IMR-90 (cell line): ENCODE results near the gene SASH1. TPM values are rescaled to one million over a fixed set of nuclear protein-coding genes. Genes with fewer than 3 reads are reported as not detected.

ENCODE experiments used
- ATAC-seq: fragments of 200-7000 bp; cut with Tn5 transposase; 2 replicates; pipeline ENCODE4 v1.9.1; 2020; ENCODE audit warnings: low read depth, mild to moderate bottlenecking, moderate library complexity
- BruUV-seq: library from RNA; stranded (reverse); fragments of 400-500 nt; replicated peaks from 2 replicates; lab custom pipeline; 2021; lab: Mats Ljungman, UMichigan
- CTCF ChIA-PET: fragments of 300-600 bp; formaldehyde crosslinking; extraction: SDS; loops from one replicate; lab custom pipeline; 2021; ENCODE audit warnings: antibody characterized with exemption; lab: Yijun Ruan, JAX
- POLR2A ChIA-PET: fragments of 300-600 bp; sonication (Branson Sonifier 250); formaldehyde crosslinking; loops from one replicate; lab custom pipeline; 2022; ENCODE audit warnings: antibody characterized with exemption; ENCODE audit not compliant: unreplicated experiment; lab: Charles Lee
- DNase-seq: peaks from one replicate; pipeline ENCODE4 v3.0.0; 2013
- H2AFZ ChIP-seq: replicated peaks from 2 replicates; pipeline ENCODE3; 2013; ENCODE audit warnings: low read length, mild to moderate bottlenecking; ENCODE audit not compliant: poor library complexity
- H2AK5ac ChIP-seq: 2 replicates; pipeline ENCODE4 v1.6.1; 2013; ENCODE audit warnings: low read depth, low read length, inconsistent platforms
- H2AK9ac ChIP-seq: replicated peaks from 2 replicates; pipeline ENCODE3; 2013; ENCODE audit warnings: mild to moderate bottlenecking, low read depth, low read length, moderate library complexity; ENCODE audit not compliant: poor library complexity
- H2BK120ac ChIP-seq: 2 replicates; pipeline ENCODE4 v1.6.1; 2013; ENCODE audit warnings: low read depth, low read length, inconsistent platforms
- H2BK15ac ChIP-seq: 3 replicates; pipeline ENCODE4 v1.6.1; 2013; ENCODE audit warnings: low read depth, low read length, inconsistent platforms
- H2BK20ac ChIP-seq: 2 replicates; pipeline ENCODE4 v1.6.1; 2013; ENCODE audit warnings: low read depth, mild to moderate bottlenecking, inconsistent platforms, low read length, moderate library complexity
- H2BK5ac ChIP-seq: 2 replicates; pipeline ENCODE4 v1.6.1; 2013; ENCODE audit warnings: mild to moderate bottlenecking, low read depth, low read length, inconsistent platforms; ENCODE audit not compliant: poor library complexity, severe bottlenecking
- H3K14ac ChIP-seq: replicated peaks from 2 replicates; pipeline ENCODE4 v1.6.1; 2013; ENCODE audit warnings: low read depth, low read length, inconsistent platforms
- H3K18ac ChIP-seq: 2 replicates; pipeline ENCODE4 v1.6.1; 2013; ENCODE audit warnings: low read depth, low read length, control low read depth
- H3K23ac ChIP-seq: 2 replicates; pipeline ENCODE4 v1.6.1; 2013; ENCODE audit warnings: low read depth, low read length, inconsistent platforms
- H3K27ac ChIP-seq: 2 replicates; pipeline ENCODE4 v1.5.1; 2013; ENCODE audit warnings: mild to moderate bottlenecking, control low read depth, low read length; ENCODE audit not compliant: insufficient read depth
- H3K27me3 ChIP-seq: 2 replicates; pipeline ENCODE4 v1.6.1; 2013; ENCODE audit warnings: low read length; ENCODE audit not compliant: control insufficient read depth, insufficient read depth
- H3K36me3 ChIP-seq: 2 replicates; pipeline ENCODE4 v1.6.1; 2013; ENCODE audit warnings: low read length, mixed read lengths; ENCODE audit not compliant: control insufficient read depth, insufficient read depth
- H3K4ac ChIP-seq: 2 replicates; pipeline ENCODE4 v1.6.1; 2013; ENCODE audit warnings: low read depth, low read length, inconsistent platforms
- H3K4me1 ChIP-seq: 2 replicates; pipeline ENCODE4 v1.6.1; 2013; ENCODE audit warnings: low read length, mixed read lengths; ENCODE audit not compliant: control insufficient read depth, insufficient read depth
- H3K4me2 ChIP-seq: 2 replicates; pipeline ENCODE4 v1.6.1; 2013; ENCODE audit warnings: low read depth, mild to moderate bottlenecking, control low read depth, low read length, moderate library complexity
- H3K4me3 ChIP-seq: 2 replicates; pipeline ENCODE4 v1.5.1; 2013; ENCODE audit warnings: low read depth, mild to moderate bottlenecking, control low read depth, low read length, moderate library complexity; ENCODE audit not compliant: insufficient read depth
- H3K56ac ChIP-seq: 2 replicates; pipeline ENCODE4 v1.6.1; 2013; ENCODE audit warnings: low read length, inconsistent platforms; ENCODE audit not compliant: insufficient read depth; ENCODE audit errors: extremely low read depth
- H3K79me1 ChIP-seq, 2 experiments: 2 replicates each; pipeline ENCODE4 v1.6.1; 2013; ENCODE audit warnings: low read length in 2 of 2, inconsistent platforms in 1 of 2, low read depth in 1 of 2
- H3K9ac ChIP-seq: 2 replicates; pipeline ENCODE4 v1.6.1; 2013; ENCODE audit warnings: low read depth, low read length, control low read depth
- H3K9me1 ChIP-seq: 2 replicates; pipeline ENCODE4 v1.6.1; 2013; ENCODE audit warnings: low read length, inconsistent platforms; ENCODE audit not compliant: insufficient read depth
- H3K9me3 ChIP-seq: 2 replicates; pipeline ENCODE4 v1.6.1; 2013; ENCODE audit warnings: low read length; ENCODE audit not compliant: control insufficient read depth, insufficient read depth
- H4K20me1 ChIP-seq: 2 replicates; pipeline ENCODE4 v1.6.1; 2013; ENCODE audit warnings: low read length, inconsistent platforms; ENCODE audit not compliant: insufficient read depth
- H4K5ac ChIP-seq: 2 replicates; pipeline ENCODE4 v1.6.1; 2013; ENCODE audit warnings: mild to moderate bottlenecking, low read depth, low read length, control low read depth
- H4K8ac ChIP-seq, 2 experiments: 2 replicates each; pipeline ENCODE4 v1.6.1; 2013; ENCODE audit warnings: low read depth in 2 of 2, low read length in 2 of 2, control low read depth in 1 of 2, inconsistent platforms in 1 of 2
- H4K91ac ChIP-seq: 2 replicates; pipeline ENCODE4 v1.6.1; 2013; ENCODE audit warnings: low read depth, low read length, inconsistent platforms; ENCODE audit not compliant: insufficient read depth
- CEBPB ChIP-seq: IDR thresholded peaks from 2 replicates; pipeline ENCODE4 v1.6.1; 2012; ENCODE audit warnings: low read depth, low read length, improper control_type of control experiment
- CHD1 ChIP-seq: IDR thresholded peaks from 2 replicates; pipeline ENCODE4 v1.6.1; 2012; ENCODE audit warnings: low read depth, low read length, improper control_type of control experiment
- MAFK ChIP-seq: IDR thresholded peaks from 2 replicates; pipeline ENCODE4 v1.6.1; 2012; ENCODE audit warnings: low read depth, low read length, improper control_type of control experiment
- MAZ ChIP-seq: IDR thresholded peaks from 2 replicates; pipeline ENCODE4 v1.6.1; 2012; ENCODE audit warnings: low read depth, mild to moderate bottlenecking, low read length, improper control_type of control experiment, moderate library complexity, borderline replicate concordance
- RAD21 ChIP-seq: IDR thresholded peaks from 2 replicates; pipeline ENCODE4 v1.6.1; 2012; ENCODE audit warnings: low read length, improper control_type of control experiment
- RCOR1 ChIP-seq: IDR thresholded peaks from 2 replicates; pipeline ENCODE4 v1.6.1; 2012; ENCODE audit warnings: mild to moderate bottlenecking, low read length, improper control_type of control experiment; ENCODE audit not compliant: insufficient replicate concordance
- SMC3 ChIP-seq: fragments of 150-350 bp; IDR thresholded peaks from 2 replicates; pipeline ENCODE4 v1.6.1; 2016; ENCODE audit warnings: low read depth, mild to moderate bottlenecking, antibody characterized with exemption, low read length, moderate library complexity
- WGBS, 2 experiments: methylation state at CpG; one replicate each; pipeline versions ENCODE4 v1.1.5 to v1.1.7; 2013; ENCODE audit warnings: missing lambda C conversion rate in 2 of 2; ENCODE audit not compliant: insufficient read length in 1 of 2; ENCODE audit errors: extremely low coverage in 2 of 2; 5-methylcytosine and 5-hydroxymethylcytosine counted together
- dilution Hi-C: fragments of 300-500 bp; cut with HindIII; formaldehyde crosslinking; loops from one replicate; pipeline ENCODE4 v1.14.3; 2018; ENCODE audit warnings: low sequenced_read_pairs; ENCODE audit not compliant: unreplicated experiment
- in situ Hi-C: fragments of 300-500 bp; cut with MboI; formaldehyde crosslinking; loops from 3 replicates; pipeline ENCODE4 v1.14.3; 2019; ENCODE audit warnings: low sequenced_read_pairs, inconsistent platforms, mixed read lengths
- intact Hi-C: fragments of 100-400 bp; cut with micrococcal nuclease; formaldehyde crosslinking; loops from 2 replicates; pipeline ENCODE4 v1.10.0; 2022
- polyA plus RNA-seq, 3 experiments: library from polyadenylated mRNA; depleted of rRNA; stranded (reverse); fragments of >200 nt; gene quantifications; 2 replicates each; pipeline ENCODE4 v1.2.3, GENCODE V29; 2012; ENCODE audit warnings: low replicate concordance in 1 of 3
- total RNA-seq: library from RNA; depleted of rRNA; stranded (reverse); fragments of >200 nt; gene quantifications from 2 replicates; pipeline ENCODE4 v1.2.3, GENCODE V29; 2012

SASH1 gene
- total and polyA plus RNA-seq, 2 of the 4 experiments (the other 2 are of a cell fraction): 11.6 to 16.5 TPM

DNA sequence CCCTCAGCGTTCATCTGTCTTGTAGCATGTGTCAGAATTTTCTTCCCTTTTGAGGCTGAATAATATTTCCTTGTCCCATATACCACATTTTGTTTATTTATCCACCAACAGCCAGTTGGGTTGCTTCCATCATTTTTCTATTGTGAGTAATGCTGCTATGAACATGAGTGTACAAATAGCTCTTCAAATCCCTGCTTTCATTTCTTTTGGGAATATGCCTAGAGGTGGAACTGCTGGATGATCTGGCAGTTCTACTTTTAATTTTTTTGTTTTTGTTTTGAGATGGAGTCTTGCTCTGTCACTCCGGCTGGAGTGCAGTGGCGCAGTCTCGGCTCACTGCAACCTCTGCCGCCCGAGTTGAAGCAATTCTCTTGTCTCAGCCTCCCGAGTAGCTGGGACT is 64.7 kb downstream of the SASH1 start (continued):
- TF ChIP-seq CEBPB (no peak), MAZ (no peak), CHD1 (no peak), RCOR1 (no peak), RAD21 (no peak)

DNA sequence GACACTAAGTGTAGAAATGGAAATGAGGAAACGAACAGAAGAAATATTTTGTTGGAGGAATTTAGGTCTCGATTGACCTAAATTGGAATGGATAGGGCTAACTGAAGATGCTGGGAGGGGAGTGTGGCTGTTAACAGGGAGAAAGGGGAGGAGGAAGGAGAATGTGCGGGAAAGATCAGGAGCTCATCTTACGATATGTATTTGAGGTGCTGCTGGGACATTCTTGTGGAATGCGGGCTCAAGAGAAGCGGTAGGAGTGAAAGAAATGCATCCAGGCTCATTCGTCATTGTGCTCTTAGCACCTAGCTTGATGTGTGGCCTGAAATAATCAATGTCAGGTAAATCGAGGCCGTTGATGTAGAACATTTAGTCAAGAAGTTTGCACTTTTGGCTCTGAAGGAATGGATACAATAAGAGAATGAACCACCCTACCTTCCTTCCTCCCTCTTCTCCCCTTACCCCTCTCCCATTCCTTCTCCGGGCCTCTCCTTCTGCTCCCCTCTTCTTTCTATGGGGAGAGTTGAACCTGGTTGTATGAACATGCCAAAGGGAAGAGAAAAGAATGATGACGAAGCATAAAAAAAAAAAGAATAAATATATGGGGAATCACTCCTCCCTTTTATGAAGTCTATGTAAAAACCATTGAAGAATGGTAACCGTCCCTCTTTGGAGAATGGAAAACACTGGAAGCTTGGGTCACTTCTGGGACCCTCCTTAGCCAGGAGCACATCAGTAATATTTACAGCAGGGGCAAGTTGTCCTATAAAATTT is 70.9 kb downstream of the SASH1 start:
- CTCF ChIA-PET: interaction anchor here (0.6 kb wide), 1 partner anchor 50 kb away, joined by 3 read pairs; no protein-coding TSS in a partner anchor
- 0 out of 2 replicates have a peak overlapping the region, but pooled peaks have one; percentile 2 for H3K14ac ChIP-seq

More for the DNA sequence above, 70.9 kb downstream of the SASH1 start:
- Histone ChIP-seq H2BK20ac (no peak overlapping the region), H3K18ac (no peak overlapping the region), H4K5ac (no peak overlapping the region; the same call in 1 of the 2 replicates), H3K9me3 (no peaks in the 10 kb centered on the region), H2BK15ac (no peak overlapping the region), H3K9me1 (peaks cover 11% of the 10 kb centered on the region; the same call in 1 of the 2 replicates), H3K4me2 (no peak overlapping the region), H3K4ac (no peak overlapping the region), H3K79me1 (peaks cover 42 to 73% of the 10 kb centered on the region in 2 experiments), H2BK120ac (no peak overlapping the region), H3K23ac (no peak overlapping the region), H2BK5ac (no peak overlapping the region), H2AFZ (no peak overlapping the region), H4K20me1 (no peaks in the 10 kb centered on the region; the same call in 1 of the 2 replicates), H2AK9ac (no peak overlapping the region), H3K36me3 (no peaks in the 10 kb centered on the region), H3K27ac (no peak overlapping the region), H3K56ac (no peak overlapping the region), H4K91ac (no peak overlapping the region), H3K4me1 (peaks cover 9% of the 10 kb centered on the region), H4K8ac (no peak overlapping the region), H2AK5ac (no peak overlapping the region), H3K4me3 (no peak overlapping the region), H3K27me3 (no peaks in the 10 kb centered on the region), H3K9ac (no peak overlapping the region)
- dilution Hi-C loops: no loop called here
- no TSS peak for BruUV-seq
- no peak for DNase-seq
- WGBS, 2 experiments: 94% methylated on average over 2 of the region's 12 CpGs; no CpG with 5 or more reads in 1 of the 2 experiments
- TF ChIP-seq MAFK: peak; percentile 45
- no peak for TF ChIP-seq SMC3
- TF ChIP-seq CHD1: no peak
- POLR2A ChIA-PET: no interaction called here
- no peak for ATAC-seq
- in situ Hi-C loops: no loop called here
- intact Hi-C loops: no loop called here
